ENCODE data around the gene FOSB.

FOSB gene

DNA sequence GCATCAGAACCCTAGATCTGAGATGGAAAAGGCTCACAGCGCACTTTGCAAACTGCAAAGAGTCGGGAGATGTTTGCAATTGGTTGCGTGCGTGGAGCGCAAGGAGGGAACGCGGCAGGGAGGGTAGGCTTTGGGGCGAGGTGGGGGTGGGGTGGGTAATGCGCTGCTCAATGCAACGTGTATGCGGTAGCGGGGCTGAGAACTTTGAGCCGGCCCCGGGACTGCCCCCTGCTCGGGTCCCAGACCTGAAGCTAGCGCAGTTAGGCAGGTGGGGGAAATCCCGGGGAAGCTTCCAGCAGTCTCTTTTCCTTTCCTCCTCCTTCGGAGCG, 971 bp downstream of the FOSB start:
- no peak for DNase-seq (ENCODE audit: low read depth)

DNA sequence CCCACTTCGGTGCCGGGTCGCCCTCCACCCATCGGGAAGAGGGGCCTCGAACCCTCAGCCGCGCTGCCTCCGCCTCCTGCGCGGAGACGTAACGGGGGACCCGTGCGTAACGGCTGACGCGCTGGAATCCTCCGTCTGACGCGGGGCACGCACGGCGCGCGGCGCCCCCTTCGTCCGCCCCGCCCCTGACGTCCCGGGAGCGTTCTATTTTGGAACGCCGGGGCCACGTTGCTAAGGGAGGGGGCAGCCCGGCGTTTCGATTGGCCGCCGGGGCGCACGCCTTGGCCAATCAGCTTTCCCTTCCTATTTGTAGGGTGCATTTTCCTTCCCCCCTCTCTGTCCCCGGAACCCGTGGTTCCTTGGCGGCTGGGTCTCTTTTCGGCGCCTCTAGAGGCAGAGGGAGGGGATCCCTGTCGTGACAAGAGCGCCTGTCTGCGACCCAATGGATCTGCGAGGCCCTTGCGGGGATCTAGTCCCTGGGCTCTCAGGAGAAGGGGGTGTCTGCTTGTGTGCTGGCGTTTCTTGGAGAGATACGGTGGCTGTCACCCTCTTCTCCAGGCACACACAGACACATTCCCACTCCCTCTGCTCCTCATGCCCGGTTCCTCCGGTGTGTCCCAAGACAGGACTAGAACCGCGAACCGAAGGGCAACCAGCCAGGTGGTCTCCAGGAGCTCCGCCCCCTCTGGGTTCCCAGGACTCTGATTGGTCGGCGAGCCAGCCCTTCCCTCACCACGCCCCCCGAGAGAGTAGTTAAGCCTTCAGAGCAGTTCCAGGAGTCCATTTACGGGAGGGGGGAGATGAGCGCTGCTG, 1.5 kb downstream of the FOSB start:
- DNase-seq (ENCODE audit: low read depth), result peak; percentile 88

DNA sequence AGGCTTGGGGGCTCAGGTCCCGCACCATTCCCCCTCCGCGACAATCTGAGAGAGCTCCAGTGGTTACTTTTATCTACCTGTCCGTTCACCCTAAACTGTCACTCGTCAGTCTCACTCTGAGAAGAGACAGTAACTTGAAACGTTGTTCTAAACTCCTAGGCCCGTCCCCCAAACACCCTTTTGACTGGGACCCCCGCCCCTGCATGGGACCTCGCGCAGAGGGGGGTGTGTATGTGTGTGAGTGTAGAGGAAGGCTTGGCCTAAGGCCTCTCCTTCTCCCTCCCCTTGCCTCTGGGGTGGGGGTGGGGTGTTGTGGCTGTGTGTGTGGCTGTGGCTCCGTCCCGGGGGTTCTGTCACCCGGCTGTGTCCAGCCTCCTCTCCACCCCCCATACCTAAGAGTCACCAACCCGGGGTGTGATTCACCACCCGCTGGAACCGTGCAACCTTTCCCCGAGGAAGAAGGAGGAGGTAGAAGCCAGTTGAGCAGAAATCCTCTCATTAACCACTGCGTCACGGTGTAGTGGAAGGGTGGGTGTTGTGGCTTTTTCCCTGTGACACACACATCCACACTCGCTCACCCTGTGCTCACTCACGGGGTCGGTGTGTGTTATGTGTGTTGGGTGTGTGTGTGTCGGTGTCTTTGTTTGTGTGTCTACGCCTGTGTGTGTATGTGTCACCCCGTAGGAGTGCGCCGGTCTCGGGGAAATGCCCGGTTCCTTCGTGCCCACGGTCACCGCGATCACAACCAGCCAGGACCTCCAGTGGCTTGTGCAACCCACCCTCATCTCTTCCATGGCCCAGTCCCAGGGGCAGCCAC, 2.4 kb downstream of the FOSB start:
- DNase-seq (ENCODE audit: low read depth), result no peak

DNA sequence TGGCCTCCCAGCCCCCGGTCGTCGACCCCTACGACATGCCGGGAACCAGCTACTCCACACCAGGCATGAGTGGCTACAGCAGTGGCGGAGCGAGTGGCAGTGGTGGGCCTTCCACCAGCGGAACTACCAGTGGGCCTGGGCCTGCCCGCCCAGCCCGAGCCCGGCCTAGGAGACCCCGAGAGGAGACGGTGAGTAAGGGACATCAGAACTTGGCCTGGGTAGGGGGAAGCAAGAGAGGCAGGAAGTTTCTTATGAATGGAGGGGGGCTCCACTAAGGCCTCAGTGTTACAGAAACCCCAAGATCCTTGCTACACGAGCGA, 2.9 kb downstream of the FOSB start:
- DNase-seq (ENCODE audit: low read depth), result no peak

DNA sequence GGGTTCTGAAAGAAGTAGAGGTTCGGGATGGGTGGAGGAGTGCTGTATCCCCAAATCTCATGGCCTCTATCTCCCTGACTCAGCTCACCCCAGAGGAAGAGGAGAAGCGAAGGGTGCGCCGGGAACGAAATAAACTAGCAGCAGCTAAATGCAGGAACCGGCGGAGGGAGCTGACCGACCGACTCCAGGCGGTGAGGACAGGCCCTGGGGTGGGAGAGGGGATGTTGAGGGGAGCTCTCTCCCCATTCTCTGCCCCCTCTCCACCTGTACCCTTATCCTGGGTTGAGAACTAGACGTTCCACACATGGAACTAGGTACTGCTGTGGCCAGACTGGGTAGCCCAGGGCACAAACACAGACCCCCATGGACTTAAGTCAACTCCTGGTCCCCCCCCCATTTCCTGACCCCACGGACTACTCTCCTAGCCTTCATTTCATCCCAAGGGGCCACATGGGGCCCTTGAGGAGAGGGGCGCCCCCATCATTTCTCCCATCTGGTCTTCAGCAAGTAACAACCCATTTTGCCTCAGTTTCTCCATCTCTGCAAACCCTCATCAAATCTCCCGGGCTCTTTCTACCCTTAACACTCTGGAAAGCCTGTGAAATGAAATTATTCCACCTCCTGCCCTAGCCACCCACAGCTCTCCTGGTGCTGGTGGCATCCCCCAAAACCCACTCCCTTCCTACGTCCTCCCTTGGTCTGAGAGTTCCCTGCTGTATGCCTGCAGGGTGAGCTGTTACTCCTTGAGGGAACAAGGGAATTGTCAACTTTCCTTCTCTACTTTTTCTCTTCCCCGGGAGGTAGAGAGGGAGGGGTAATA, 3.5 kb downstream of the FOSB start:
- no peak for DNase-seq (ENCODE audit: low read depth)

DNA sequence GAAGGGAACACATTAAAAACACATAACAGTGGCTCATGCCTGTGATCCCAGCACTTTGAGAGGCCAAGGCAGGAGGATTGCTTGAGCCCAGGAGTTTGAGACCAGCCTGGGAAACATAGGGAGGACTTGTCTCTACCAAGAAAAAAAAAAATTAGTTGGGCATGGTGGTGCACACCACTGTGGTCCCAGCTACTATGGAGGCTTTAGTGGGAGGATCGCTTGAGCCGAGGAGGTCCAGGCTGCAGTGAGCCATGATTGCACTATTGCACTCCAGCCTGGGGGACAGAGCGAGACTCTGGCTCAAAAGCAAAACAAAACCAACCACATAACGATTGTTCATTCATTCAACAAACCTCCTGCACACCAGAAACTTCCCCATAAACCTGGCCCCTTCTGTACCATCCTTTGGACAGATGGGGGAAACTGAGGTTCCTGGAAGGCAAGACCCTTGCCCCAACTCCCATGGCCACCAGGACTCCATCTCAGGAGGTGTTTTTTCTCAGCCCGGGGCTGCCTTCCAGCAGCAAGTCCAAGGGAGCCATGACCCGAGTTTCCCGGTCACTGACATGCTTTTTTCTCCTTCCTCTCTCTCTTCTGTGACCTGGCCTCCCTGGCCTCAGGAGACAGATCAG, 4.3 kb downstream of the FOSB start:
- DNase-seq (ENCODE audit: low read depth), result no peak

DNA sequence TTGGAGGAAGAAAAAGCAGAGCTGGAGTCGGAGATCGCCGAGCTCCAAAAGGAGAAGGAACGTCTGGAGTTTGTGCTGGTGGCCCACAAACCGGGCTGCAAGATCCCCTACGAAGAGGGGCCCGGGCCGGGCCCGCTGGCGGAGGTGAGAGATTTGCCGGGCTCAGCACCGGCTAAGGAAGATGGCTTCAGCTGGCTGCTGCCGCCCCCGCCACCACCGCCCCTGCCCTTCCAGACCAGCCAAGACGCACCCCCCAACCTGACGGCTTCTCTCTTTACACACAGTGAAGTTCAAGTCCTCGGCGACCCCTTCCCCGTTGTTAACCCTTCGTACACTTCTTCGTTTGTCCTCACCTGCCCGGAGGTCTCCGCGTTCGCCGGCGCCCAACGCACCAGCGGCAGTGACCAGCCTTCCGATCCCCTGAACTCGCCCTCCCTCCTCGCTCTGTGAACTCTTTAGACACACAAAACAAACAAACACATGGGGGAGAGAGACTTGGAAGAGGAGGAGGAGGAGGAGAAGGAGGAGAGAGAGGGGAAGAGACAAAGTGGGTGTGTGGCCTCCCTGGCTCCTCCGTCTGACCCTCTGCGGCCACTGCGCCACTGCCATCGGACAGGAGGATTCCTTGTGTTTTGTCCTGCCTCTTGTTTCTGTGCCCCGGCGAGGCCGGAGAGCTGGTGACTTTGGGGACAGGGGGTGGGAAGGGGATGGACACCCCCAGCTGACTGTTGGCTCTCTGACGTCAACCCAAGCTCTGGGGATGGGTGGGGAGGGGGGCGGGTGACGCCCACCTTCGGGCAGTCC, 5.0 kb downstream of the FOSB start:
- no peak for DNase-seq (ENCODE audit: low read depth)

DNA sequence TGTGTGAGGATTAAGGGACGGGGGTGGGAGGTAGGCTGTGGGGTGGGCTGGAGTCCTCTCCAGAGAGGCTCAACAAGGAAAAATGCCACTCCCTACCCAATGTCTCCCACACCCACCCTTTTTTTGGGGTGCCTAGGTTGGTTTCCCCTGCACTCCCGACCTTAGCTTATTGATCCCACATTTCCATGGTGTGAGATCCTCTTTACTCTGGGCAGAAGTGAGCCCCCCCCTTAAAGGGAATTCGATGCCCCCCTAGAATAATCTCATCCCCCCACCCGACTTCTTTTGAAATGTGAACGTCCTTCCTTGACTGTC, 5.5 kb downstream of the FOSB start:
- no peak for DNase-seq (ENCODE audit: low read depth)

DNA sequence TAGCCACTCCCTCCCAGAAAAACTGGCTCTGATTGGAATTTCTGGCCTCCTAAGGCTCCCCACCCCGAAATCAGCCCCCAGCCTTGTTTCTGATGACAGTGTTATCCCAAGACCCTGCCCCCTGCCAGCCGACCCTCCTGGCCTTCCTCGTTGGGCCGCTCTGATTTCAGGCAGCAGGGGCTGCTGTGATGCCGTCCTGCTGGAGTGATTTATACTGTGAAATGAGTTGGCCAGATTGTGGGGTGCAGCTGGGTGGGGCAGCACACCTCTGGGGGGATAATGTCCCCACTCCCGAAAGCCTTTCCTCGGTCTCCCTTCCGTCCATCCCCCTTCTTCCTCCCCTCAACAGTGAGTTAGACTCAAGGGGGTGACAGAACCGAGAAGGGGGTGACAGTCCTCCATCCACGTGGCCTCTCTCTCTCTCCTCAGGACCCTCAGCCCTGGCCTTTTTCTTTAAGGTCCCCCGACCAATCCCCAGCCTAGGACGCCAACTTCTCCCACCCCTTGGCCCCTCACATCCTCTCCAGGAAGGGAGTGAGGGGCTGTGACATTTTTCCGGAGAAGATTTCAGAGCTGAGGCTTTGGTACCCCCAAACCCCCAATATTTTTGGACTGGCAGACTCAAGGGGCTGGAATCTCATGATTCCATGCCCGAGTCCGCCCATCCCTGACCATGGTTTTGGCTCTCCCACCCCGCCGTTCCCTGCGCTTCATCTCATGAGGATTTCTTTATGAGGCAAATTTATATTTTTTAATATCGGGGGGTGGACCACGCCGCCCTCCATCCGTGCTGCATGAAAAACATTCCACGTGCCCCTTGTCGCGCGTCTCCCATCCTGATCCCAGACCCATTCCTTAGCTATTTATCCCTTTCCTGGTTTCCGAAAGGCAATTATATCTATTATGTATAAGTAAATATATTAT, 6.1 kb downstream of the FOSB start:
- no peak for DNase-seq (ENCODE audit: low read depth)

DNA sequence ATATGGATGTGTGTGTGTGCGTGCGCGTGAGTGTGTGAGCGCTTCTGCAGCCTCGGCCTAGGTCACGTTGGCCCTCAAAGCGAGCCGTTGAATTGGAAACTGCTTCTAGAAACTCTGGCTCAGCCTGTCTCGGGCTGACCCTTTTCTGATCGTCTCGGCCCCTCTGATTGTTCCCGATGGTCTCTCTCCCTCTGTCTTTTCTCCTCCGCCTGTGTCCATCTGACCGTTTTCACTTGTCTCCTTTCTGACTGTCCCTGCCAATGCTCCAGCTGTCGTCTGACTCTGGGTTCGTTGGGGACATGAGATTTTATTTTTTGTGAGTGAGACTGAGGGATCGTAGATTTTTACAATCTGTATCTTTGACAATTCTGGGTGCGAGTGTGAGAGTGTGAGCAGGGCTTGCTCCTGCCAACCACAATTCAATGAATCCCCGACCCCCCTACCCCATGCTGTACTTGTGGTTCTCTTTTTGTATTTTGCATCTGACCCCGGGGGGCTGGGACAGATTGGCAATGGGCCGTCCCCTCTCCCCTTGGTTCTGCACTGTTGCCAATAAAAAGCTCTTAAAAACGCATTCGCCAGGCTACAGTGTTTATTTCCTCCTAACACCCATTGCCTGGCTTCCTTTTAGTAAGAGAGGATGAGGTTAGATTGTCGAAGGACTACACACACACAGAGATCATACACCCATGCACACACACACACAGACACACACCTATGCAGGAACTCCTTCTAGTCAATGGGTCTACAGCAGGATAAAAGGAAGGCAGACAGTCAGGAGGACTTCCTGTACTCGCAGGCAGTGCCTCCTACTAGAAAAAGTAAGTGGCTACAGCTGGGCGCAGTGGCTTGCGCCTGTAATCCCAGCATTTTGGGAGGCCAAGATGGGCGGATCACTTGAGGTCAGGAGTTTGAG, 7.1 kb downstream of the FOSB start:
- no peak for DNase-seq (ENCODE audit: low read depth)

DNA sequence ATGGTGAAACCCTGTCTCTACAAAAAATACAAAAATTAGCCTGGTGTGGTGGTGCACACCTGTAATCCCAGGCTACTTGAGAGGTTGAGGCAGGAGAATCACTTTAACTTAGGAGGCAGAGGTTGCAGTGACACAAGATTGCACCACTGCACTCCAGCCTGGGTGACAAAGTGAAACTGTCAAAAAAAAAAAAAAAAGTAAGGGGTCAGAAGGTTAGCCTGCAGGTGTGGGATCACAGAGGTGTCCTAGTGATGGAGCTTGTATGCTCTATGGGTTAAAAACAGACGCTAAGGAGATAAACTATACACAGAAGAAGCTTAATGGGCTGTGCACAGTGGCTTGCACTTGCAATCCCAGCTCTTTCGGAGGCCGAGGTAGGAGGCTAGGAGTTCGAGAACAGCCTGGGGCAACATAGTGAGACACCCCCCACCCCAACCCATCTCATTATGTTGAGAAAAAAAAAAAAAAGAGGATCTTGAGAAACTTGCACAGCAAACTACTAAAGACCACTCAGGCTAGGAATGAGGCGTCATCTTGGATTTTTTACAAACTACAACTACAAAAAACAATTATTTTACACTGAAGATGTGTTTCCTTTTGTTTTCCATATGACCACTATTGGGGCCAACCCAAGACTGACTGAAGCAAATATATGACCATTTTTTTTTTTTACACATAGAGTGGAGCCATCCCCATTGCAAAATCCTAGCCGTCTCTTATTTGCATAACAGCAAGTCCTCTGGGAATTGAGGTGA, 7.9 kb downstream of the FOSB start:
- no peak for DNase-seq (ENCODE audit: low read depth)

DNA sequence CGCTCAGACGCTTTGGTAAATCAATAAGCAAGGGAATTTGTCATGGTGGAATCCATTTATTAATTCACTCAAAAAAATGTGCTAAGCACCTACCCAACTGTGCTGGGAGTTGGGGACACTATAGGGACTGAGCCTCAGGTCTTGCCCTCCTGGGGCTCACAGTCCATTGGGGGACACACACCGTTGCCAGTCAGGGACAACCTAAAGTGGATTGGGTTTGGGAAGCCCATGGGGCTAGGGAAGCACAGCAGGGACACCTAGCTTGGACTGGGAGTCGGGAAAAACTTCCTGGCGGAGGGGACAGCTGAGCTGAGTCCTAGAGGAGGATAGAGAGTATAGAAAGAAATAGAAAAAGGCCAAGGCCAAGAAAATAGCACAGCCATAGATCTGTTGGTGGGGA, 8.5 kb downstream of the FOSB start:
- no peak for DNase-seq (ENCODE audit: low read depth)

DNA sequence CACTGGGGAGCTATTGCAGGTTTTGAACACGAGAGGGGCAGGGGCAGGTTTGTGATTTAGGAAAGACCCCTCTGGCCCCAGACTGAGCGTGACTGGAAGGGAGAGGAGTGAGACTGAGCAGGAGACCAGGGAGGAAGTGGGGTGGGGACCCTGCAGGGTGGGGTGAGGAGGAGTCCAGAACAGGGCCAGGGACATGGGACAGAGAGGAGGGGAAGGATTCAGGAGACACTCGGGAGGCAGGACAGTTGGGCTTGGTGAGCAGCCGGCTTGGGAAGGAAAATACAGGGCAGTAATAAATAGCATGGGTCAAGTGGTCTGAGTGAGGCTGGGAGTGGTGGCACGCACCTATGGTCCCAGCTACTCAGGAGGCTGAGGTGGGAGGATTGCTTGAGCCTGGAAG, 9.4 kb downstream of the FOSB start:
- DNase-seq (ENCODE audit: low read depth), result no peak

DNA sequence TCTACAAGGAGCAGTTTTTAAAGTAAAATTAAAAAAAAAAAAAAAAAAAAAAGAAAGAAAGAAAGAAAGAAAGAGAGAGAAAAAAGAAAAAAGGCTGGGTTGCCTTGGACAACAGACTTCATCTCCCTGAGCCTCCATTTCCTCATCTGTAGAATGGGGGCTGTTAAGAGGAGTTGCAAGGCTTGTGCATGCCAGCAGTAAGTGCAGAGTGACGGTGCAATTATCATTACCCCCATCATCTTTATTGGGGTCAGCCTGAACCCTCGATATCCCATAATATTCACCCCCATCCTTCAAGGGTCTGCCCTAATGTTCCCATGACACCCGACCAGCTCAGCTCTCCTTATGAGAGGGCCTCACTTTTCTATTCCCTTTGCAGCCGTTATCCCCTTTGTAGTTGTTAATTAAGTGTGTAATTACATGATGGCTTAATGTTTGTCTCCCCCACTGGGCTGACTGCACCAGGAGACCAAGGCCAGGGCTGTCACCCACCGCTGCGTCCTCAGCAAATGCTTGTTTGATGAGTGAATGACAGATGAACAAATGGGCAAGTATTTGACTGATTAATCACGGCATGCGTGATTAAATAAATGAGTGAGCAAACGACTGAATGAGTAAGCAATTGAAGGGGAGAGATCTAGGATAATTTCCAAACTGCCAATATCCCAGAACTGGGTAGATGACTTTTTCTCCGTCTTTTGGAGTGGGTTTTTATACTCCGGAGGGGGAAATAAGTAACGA, 10.1 kb downstream of the FOSB start:
- DNase-seq (ENCODE audit: low read depth), result no peak

DNA sequence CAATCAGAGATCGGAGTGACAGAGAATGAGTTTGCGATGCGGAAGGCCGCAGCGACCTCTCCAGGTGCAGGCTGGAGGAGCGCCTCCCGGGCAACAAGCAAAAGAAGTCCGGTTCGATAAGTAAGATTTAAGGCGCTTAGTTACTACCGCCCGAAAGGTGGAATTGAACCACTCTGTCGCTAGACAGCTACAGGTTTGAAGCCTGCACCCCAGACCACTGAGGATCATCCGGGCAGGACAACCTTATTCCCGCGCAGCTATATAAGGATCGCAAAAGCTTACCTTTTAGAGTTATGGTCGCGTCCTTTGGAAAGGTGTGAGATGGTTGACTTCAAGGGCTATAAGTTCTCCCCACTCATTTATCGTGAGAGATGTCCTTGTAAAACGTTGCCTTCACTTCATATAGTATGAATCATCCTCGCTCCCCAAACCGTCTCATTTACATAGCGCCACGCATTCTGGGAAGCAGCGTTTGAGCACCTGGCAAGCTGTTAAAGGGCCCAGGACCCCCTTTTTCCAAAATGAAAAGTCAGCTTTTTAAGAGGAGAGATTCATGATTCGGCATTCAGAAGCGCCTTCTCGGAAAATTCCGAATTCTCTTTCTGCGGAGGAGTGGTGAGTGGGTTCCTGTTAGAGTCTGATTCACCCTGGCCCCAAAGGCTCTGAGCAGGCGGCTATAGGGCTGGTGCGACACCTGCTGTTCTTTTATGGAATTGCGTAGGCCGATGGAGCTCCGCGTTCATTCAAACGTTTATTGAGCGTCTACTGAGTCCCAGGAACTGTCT, 10.8 kb downstream of the FOSB start:
- no peak for DNase-seq (ENCODE audit: low read depth)

DNA sequence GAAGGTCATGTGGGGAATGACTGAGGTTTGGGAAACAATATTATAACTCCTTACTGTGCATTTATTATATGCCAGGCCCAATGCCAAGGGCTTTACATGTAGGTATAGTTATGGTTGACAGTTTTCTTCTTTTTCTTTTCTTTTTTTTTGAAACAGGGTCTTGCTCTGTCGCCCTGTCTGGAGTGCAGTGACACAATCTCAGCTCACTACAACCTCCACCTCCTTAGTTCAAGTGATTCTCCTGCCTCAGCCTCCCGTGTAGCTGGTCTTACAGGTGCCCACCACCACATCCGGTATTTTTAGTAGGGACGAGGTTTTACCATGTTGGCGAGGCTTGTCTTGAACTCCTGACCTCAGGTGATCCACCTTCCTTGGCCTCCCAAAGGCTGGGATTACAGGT, 15.2 kb downstream of the FOSB start:
- DNase-seq (ENCODE audit: low read depth), result no peak

DNA sequence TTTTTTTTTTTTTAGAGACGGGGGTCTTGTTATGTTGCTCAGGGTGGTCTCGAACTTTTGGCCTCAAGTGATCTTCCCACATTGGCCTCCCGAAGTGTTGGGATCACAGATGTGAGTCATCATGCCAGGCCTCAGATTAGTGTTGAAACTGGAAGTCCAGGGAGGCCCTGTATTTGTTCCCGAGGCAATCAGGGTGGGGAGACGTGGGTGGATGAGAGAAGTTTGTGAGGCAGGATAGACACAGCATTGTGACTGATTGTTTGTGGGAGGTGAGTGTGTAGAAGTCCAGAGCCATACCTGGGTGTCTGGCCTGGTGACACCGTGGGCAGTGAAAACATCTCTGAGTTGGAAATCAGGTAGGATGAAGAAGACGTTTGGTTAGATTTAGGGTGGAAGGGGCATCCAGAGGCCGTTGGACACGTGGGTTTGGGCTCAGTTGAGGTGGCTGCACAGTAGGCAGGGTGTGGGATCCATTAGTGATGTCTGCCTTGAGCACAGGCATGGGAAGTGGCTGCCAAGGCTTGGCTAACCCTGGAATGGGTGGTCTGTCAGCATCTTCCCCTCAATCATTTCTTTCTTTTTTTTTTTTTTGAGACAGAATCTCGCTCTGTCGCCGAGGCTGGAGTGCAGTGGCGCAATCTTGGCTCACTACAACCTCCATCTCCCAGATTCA, 16.6 kb downstream of the FOSB start:
- no peak for DNase-seq (ENCODE audit: low read depth)

All from stromal cell of bone marrow (primary cell).